SK-N-MC (cell line): ENCODE measurements around the gene SLC25A11.

Experiments
- EZH2 ChIP-seq: fragments of 200-600 bp; sonication (generic); IDR thresholded peaks from one replicate; pipeline ENCODE4 v1.6.1; 2017; ENCODE audit warnings: antibody characterized with exemption
- FOXP2 ChIP-seq: optimal IDR thresholded peaks from 2 replicates; pipeline ENCODE3; 2011; ENCODE audit warnings: mild to moderate bottlenecking, moderate library complexity; ENCODE audit not compliant: insufficient read depth; ENCODE audit errors: extremely low read length, control extremely low read depth

GRCh38 chr17:4950746-4951204 lies 10.9 kb upstream of the SLC25A11 start, which contains the start of gene ENO3:
- TF ChIP-seq EZH2, result no peak
- TF ChIP-seq FOXP2, result no peak
